ENCODE measurements around the gene CEBPZOS. TPM values are rescaled to one million over a fixed set of nuclear protein-coding genes. Genes with fewer than 3 reads are reported as not detected.

Gene CEBPZOS
- total and polyA plus RNA-seq, 2 of the 4 experiments (the other 2 are of a cell fraction): 16.8 to 31.5 TPM

DNA sequence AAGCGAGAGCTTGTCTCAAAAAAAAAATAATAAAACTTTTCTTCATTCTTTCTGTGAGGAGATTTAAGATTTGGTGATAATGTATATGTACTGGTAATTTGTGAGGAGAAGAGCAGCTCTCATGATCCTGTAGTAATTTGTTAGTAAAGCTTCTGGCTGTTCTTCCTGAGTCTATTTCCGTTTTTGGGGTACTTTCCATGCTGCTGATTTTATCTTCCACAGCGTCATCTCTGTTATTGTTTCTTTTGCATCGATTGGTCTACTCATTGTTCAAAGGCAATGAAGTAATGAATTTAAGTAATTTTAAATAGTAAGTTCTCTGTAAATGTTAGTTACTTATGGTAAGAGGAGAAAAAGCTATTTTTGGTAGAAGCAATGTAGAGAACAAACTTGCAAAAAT, 47.1 kb downstream of the CEBPZOS start:
- dilution Hi-C loops (cut with HindIII; ENCODE audit: low sequenced_read_pairs, unreplicated experiment): no loop called here
- intact Hi-C loops (cut with micrococcal nuclease): no loop called here
- H3K36me3 ChIP-seq (ENCODE audit: control insufficient read depth, insufficient read depth, low read length): peaks cover 26% of the 10 kb centered on the region
- no peak overlapping the region for H3K4me3 ChIP-seq (ENCODE audit: insufficient read depth, low read depth, low read length)
- no peak overlapping the region for H3K4me2 ChIP-seq (ENCODE audit: low read depth, low read length)
- H4K8ac ChIP-seq (ENCODE audit: low read depth in 2 of 2, low read length in 2 of 2): no peak overlapping the region
- H4K20me1 ChIP-seq (ENCODE audit: insufficient read depth, low read length): peaks cover 3% of the 10 kb centered on the region; the same call in 1 of the 2 replicates
- no peak overlapping the region for H2AK9ac ChIP-seq (replicated peaks; ENCODE audit: low read depth, low read length, poor library complexity)
- CTCF ChIA-PET: interaction anchor here (0.6 kb wide), 1 partner anchor 723 kb away, joined by 3 read pairs; no protein-coding TSS in a partner anchor
- H3K27me3 ChIP-seq (ENCODE audit: control insufficient read depth, insufficient read depth, low read length): no peaks in the 10 kb centered on the region
- H2AFZ ChIP-seq (replicated peaks; ENCODE audit: low read length, poor library complexity): no peak overlapping the region
- ATAC-seq (ENCODE audit: low read depth) (no peak), DNase-seq (no peak)
- no peak for TF ChIP-seq FOS (IDR thresholded peaks at IDR 0.05; ENCODE audit: low read depth, low read length)
- no peak for TF ChIP-seq BHLHE40 (IDR thresholded peaks at IDR 0.05; ENCODE audit: low read depth, low read length)
- TF ChIP-seq CEBPB (IDR thresholded peaks at IDR 0.05; ENCODE audit: low read depth, low read length): no peak
- no peak for TF ChIP-seq RAD21 (IDR thresholded peaks at IDR 0.05; ENCODE audit: low read length)
- no peak for TF ChIP-seq RFX5 (IDR thresholded peaks at IDR 0.05; ENCODE audit: low read depth, low read length)
- TF ChIP-seq, protein P1, sequence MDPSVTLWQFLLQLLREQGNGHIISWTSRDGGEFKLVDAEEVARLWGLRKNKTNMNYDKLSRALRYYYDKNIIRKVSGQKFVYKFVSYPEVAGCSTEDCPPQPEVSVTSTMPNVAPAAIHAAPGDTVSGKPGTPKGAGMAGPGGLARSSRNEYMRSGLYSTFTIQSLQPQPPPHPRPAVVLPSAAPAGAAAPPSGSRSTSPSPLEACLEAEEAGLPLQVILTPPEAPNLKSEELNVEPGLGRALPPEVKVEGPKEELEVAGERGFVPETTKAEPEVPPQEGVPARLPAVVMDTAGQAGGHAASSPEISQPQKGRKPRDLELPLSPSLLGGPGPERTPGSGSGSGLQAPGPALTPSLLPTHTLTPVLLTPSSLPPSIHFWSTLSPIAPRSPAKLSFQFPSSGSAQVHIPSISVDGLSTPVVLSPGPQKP (IDR thresholded peaks at IDR 0.05; ENCODE audit: borderline replicate concordance, low read depth, low read length): no peak
- no peak for TF ChIP-seq MAZ (IDR thresholded peaks at IDR 0.05; ENCODE audit: borderline replicate concordance, low read depth, low read length)
- TF ChIP-seq, protein P2, sequence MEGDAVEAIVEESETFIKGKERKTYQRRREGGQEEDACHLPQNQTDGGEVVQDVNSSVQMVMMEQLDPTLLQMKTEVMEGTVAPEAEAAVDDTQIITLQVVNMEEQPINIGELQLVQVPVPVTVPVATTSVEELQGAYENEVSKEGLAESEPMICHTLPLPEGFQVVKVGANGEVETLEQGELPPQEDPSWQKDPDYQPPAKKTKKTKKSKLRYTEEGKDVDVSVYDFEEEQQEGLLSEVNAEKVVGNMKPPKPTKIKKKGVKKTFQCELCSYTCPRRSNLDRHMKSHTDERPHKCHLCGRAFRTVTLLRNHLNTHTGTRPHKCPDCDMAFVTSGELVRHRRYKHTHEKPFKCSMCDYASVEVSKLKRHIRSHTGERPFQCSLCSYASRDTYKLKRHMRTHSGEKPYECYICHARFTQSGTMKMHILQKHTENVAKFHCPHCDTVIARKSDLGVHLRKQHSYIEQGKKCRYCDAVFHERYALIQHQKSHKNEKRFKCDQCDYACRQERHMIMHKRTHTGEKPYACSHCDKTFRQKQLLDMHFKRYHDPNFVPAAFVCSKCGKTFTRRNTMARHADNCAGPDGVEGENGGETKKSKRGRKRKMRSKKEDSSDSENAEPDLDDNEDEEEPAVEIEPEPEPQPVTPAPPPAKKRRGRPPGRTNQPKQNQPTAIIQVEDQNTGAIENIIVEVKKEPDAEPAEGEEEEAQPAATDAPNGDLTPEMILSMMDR (conservative IDR thresholded peaks at IDR 0.05; ENCODE audit: low read depth, low read length): no peak
- TF ChIP-seq SMC3 (IDR thresholded peaks at IDR 0.05; ENCODE audit: low read depth, low read length): no peak
- TF ChIP-seq MXI1 (IDR thresholded peaks at IDR 0.05; ENCODE audit: borderline replicate concordance, low read depth, low read length): no peak
- TF ChIP-seq NFE2L2 (IDR thresholded peaks at IDR 0.05; ENCODE audit: low read depth, low read length): no peak
- TF ChIP-seq MAFK (IDR thresholded peaks at IDR 0.05; ENCODE audit: low read depth, low read length): no peak
- TF ChIP-seq POLR2A (IDR thresholded peaks at IDR 0.05; ENCODE audit: low read depth, low read length): no peak
- no peaks in the 10 kb centered on the region for H3K9me3 ChIP-seq (ENCODE audit: control insufficient read depth, insufficient read depth, low read length)
- H3K27ac ChIP-seq (ENCODE audit: insufficient read depth, low read length): no peak overlapping the region
- peaks cover 4 to 15% of the 10 kb centered on the region in 2 experiments; a peak in 3 of 4 replicates for H3K79me1 ChIP-seq (ENCODE audit: low read depth in 1 of 2, low read length in 2 of 2)
- no peak overlapping the region for H3K14ac ChIP-seq (replicated peaks; ENCODE audit: low read depth, low read length)
- H4K5ac ChIP-seq (ENCODE audit: low read depth, low read length): no peak overlapping the region
- H2BK15ac ChIP-seq (ENCODE audit: low read depth, low read length): no peak overlapping the region
- H3K56ac ChIP-seq (ENCODE audit: extremely low read depth, insufficient read depth, low read length): no peak overlapping the region
- in situ Hi-C loops (cut with MboI; ENCODE audit: low sequenced_read_pairs): no loop called here
- no peak overlapping the region for H2AK5ac ChIP-seq (ENCODE audit: low read depth, low read length)
- H3K9me1 ChIP-seq (ENCODE audit: insufficient read depth, low read length): peaks cover 8% of the 10 kb centered on the region
- no peak overlapping the region for H3K4ac ChIP-seq (ENCODE audit: low read depth, low read length)
- peaks cover 5% of the 10 kb centered on the region; the same call in 1 of the 2 replicates for H3K4me1 ChIP-seq (ENCODE audit: control insufficient read depth, insufficient read depth, low read length)
- H2BK20ac ChIP-seq (ENCODE audit: low read depth, low read length): no peak overlapping the region
- no peak overlapping the region for H3K18ac ChIP-seq (ENCODE audit: low read depth, low read length)
- no TSS peak for BruUV-seq (replicated peaks)
- H2BK120ac ChIP-seq (ENCODE audit: low read depth, low read length): no peak overlapping the region
- H3K23ac ChIP-seq (ENCODE audit: low read depth, low read length): no peak overlapping the region
- POLR2A ChIA-PET (ENCODE audit: unreplicated experiment): no interaction called here
- no CpG with 5 or more reads among the region's 4 CpGs for WGBS, 2 experiments (ENCODE audit: extremely low coverage in 2 of 2, insufficient read length in 1 of 2)
- no peak overlapping the region for H3K9ac ChIP-seq (ENCODE audit: low read depth, low read length)
- H2BK5ac ChIP-seq (ENCODE audit: low read depth, low read length, poor library complexity, severe bottlenecking): no peak overlapping the region
- no peak overlapping the region for H4K91ac ChIP-seq (ENCODE audit: insufficient read depth, low read depth, low read length)
